Measurements from ENCODE around the gene OR51E1.

- TF ChIP-seq FOXP2 (optimal IDR thresholded peaks at IDR 0.05; ENCODE audit: borderline replicate concordance, extremely low read depth, extremely low read length, insufficient read depth), result no peak
- no peak for TF ChIP-seq REST (IDR thresholded peaks at IDR 0.05; ENCODE audit: insufficient read depth in 1 of 2, low read depth in 2 of 2, low read length in 2 of 2)
- TF ChIP-seq POLR2AphosphoS5 (IDR thresholded peaks at IDR 0.05; ENCODE audit: low read depth, low read length), result no peak
- TF ChIP-seq TAF1 (IDR thresholded peaks at IDR 0.05; ENCODE audit: borderline replicate concordance, insufficient read depth, low read length), result no peak
- no peak for TF ChIP-seq SIN3A (IDR thresholded peaks at IDR 0.05; ENCODE audit: borderline replicate concordance, insufficient read depth, low read length)
These were observed 30.0 kb downstream of the OR51E1 start for GRCh38 chr11:4673781-4674180.
